HG02885 (cell line): ENCODE results near the gene ZNF786.
"Not testable (repeated sequence)": the region's sequence is repeated elsewhere in the genome, so short reads cannot be mapped to it uniquely, and the experiment has no call there.

Experiments
- ATAC-seq: cut with Tn5 transposase; IDR thresholded peaks from one replicate; pipeline ENCODE4 v1.9.1; 2021; ENCODE audit warnings: mild to moderate bottlenecking; ENCODE audit not compliant: unreplicated experiment, poor library complexity

ZNF786 gene

DNA sequence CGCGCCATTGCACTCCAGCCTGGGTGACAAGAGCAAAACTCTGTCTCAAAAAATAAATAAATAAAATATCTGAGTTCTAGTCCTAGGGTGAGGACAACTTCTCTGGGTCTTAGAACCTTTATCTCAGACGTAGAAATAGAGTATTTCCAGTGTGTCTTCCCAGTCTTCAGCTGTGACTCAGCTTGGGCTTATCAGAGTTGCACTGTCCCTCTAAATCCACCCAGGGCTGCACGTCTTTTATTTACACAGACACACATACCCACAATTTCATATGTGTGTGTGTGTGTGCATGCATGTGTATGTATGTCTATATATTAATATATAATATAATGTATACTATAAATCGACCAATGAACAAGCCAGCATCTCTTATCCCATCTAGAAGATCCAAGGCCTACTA is 49.2 kb downstream of the ZNF786 start:
- no peak for ATAC-seq

DNA sequence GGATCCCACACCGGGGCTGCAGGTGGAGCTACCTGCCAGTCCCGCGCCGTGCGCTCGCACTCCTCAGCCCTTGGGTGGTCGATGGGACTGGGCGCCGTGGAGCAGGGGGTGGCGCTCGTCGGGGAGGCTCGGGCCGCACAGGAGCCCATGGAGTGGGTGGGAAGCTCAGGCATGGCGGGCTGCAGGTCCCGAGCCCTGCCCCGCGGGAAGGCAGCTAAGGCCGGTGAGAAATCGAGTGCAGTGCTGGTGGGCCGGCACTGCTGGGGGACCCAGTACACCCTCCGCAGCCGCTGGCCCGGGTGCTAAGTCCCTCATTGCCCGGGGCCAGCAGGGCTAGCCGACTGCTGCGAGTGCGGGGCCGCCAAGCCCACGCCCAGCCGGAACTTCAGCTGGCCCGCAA is 51.9 kb downstream of the ZNF786 start:
- ATAC-seq: not testable (repeated sequence)

- no peak for ATAC-seq
Observed at GRCh38 chr7:149036676-149037075, 53.8 kb downstream of the ZNF786 start.

- ATAC-seq: no peak
Observed at GRCh38 chr7:149031353-149031910, 59.1 kb downstream of the ZNF786 start.

GRCh38 chr7:149030439-149030838 is 60.1 kb downstream of the ZNF786 start:
- not testable (repeated sequence) for ATAC-seq

DNA sequence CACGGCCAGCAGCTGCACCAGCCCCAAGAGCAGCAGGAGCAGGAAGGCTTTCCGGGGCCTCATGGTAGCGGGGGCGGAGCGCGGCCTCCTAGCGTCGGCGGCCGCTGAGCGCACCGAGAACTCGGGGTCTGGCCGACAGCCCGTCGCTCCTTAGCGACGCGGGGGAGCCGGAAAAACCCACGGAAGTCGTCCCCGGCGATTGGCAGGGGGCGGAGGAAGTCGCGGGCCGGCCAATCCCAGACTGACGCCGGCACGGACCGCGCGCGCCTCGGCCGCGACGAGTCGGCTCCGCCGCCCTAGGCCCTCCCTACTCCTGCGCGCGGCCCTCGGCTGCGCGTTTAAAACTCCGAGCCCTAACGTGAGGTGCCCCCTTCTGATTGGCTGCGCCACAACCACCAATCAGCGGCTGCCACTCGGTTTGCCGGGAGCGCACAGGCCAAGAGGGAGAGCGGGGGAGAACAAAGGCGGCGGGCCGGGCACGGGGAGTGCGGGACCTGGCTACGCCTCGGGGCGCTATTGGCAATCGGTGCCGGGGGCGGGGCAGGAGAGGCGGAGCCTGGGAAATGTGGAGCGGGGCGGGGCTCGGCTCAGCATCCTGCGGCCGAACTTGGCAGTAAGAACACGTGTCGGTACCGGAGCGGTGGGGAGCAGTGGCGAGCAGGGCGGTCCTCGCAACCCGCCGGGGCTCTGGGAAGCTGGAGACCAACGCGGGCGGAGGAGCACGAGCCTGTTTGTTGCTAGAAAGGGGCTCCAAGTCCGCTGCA is 62.0 kb downstream of the ZNF786 start, which contains the start of gene PDIA4:
TSS of gene PDIA4 (minus strand) at position 160 of the 764 bp plus-strand sequence. CDS start at position 63, 97 bp downstream.
- peak; percentile 90 for ATAC-seq

GRCh38 chr7:149027611-149028345 is 62.7 kb downstream of the ZNF786 start:
- ATAC-seq: no peak

GRCh38 chr7:149027055-149027454 is 63.5 kb downstream of the ZNF786 start:
- ATAC-seq: no peak

- no peak for ATAC-seq
Observed at GRCh38 chr7:149023662-149024061, 66.9 kb downstream of the ZNF786 start.

- ATAC-seq: no peak
Observed at GRCh38 chr7:149022756-149023360, 67.7 kb downstream of the ZNF786 start.

- peak; percentile 35 for ATAC-seq
Observed at GRCh38 chr7:149021725-149022062, 68.8 kb downstream of the ZNF786 start.

DNA sequence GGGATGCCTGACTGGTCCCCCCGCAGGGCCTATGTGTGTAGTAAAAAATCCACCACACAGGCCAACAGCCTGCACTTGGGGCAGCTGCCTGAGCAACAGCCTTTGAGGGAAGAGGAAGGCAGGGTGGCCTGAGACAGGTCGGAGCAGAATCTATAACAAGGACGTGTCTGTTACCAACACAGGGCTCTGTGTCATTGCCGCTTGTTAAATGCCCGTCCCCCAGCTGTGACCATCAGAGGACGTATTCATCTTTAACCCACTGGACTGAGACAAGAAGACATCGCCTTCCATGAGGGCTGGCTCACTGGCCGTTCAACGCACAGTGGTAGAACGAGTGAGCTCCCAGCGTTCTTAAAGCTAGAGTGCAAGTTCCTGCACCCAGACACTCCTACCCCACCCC is 70.0 kb downstream of the ZNF786 start:
- no peak for ATAC-seq
